ENCODE data around the gene RASA3. TPM values are rescaled to one million over a fixed set of nuclear protein-coding genes. Genes with fewer than 3 reads are reported as not detected.

The RASA3 gene
- total RNA-seq, 3 donors from 2014 or later (not counting 1 experiment from before 2014, with no cell fraction given): 252 to 277 (median 274) TPM

- Mint-ChIP-seq H3K4me1 (peaks cover 0 to 14% of the 10 kb centered on the region in 2 donors), H3K27me3 (ENCODE audit: low read depth in 2 of 2) (peaks cover 0 to 3% of the 10 kb centered on the region in 2 donors), H3K4me3 (no peak overlapping the region), H3K27ac (no peak overlapping the region), H3K9me3 (no peaks in the 10 kb centered on the region), H3K36me3 (no peaks in the 10 kb centered on the region)
- DNase-seq (no peak), ATAC-seq (no peak)
- H3K4me3 ChIP-seq (ENCODE audit: low read length): no peak overlapping the region
- intact Hi-C loops (cut with micrococcal nuclease): no loop called here
- H3K9me3 ChIP-seq (ENCODE audit: control insufficient read depth, insufficient read depth, low read length): no peaks in the 10 kb centered on the region
- no peaks in the 10 kb centered on the region for H3K4me1 ChIP-seq (ENCODE audit: control insufficient read depth, insufficient read depth, low read length)
- WGBS (ENCODE audit: insufficient coverage): 91% methylated on average over 11 of the region's 11 CpGs
- peaks cover 2% of the 10 kb centered on the region for H3K27me3 ChIP-seq (ENCODE audit: control insufficient read depth, insufficient read depth, low read length)
- no peaks in the 10 kb centered on the region for H3K36me3 ChIP-seq (ENCODE audit: control insufficient read depth, insufficient read depth, low read length)
- TF ChIP-seq, protein P1, sequence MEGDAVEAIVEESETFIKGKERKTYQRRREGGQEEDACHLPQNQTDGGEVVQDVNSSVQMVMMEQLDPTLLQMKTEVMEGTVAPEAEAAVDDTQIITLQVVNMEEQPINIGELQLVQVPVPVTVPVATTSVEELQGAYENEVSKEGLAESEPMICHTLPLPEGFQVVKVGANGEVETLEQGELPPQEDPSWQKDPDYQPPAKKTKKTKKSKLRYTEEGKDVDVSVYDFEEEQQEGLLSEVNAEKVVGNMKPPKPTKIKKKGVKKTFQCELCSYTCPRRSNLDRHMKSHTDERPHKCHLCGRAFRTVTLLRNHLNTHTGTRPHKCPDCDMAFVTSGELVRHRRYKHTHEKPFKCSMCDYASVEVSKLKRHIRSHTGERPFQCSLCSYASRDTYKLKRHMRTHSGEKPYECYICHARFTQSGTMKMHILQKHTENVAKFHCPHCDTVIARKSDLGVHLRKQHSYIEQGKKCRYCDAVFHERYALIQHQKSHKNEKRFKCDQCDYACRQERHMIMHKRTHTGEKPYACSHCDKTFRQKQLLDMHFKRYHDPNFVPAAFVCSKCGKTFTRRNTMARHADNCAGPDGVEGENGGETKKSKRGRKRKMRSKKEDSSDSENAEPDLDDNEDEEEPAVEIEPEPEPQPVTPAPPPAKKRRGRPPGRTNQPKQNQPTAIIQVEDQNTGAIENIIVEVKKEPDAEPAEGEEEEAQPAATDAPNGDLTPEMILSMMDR (IDR thresholded peaks at IDR 0.05): no peak
- H3K27ac ChIP-seq (ENCODE audit: low read length): no peak overlapping the region
These were observed 193.7 kb downstream of the RASA3 start for GRCh38 chr13:113938716-113939115.

GRCh38 chr13:113938246-113938645 lies 194.2 kb downstream of the RASA3 start:
- Mint-ChIP-seq H3K4me1 (peaks cover 0 to 14% of the 10 kb centered on the region in 2 donors), H3K4me3 (no peak overlapping the region), H3K27me3 (ENCODE audit: low read depth in 2 of 2) (peaks cover 0 to 3% of the 10 kb centered on the region in 2 donors), H3K9me3 (no peaks in the 10 kb centered on the region), H3K36me3 (no peaks in the 10 kb centered on the region), H3K27ac (no peak overlapping the region)
- H3K4me1 ChIP-seq (ENCODE audit: control insufficient read depth, insufficient read depth, low read length): no peaks in the 10 kb centered on the region
- 88% methylated on average over 7 of the region's 7 CpGs for WGBS (ENCODE audit: insufficient coverage)
- H3K27me3 ChIP-seq (ENCODE audit: control insufficient read depth, insufficient read depth, low read length): peaks cover 2% of the 10 kb centered on the region
- H3K9me3 ChIP-seq (ENCODE audit: control insufficient read depth, insufficient read depth, low read length): no peaks in the 10 kb centered on the region
- DNase-seq (no peak), ATAC-seq (no peak)
- no peaks in the 10 kb centered on the region for H3K36me3 ChIP-seq (ENCODE audit: control insufficient read depth, insufficient read depth, low read length)
- TF ChIP-seq, protein P1 (IDR thresholded peaks at IDR 0.05): no peak
- no peak overlapping the region for H3K27ac ChIP-seq (ENCODE audit: low read length)
- no peak overlapping the region for H3K4me3 ChIP-seq (ENCODE audit: low read length)
- intact Hi-C loops (cut with micrococcal nuclease): no loop called here

DNA sequence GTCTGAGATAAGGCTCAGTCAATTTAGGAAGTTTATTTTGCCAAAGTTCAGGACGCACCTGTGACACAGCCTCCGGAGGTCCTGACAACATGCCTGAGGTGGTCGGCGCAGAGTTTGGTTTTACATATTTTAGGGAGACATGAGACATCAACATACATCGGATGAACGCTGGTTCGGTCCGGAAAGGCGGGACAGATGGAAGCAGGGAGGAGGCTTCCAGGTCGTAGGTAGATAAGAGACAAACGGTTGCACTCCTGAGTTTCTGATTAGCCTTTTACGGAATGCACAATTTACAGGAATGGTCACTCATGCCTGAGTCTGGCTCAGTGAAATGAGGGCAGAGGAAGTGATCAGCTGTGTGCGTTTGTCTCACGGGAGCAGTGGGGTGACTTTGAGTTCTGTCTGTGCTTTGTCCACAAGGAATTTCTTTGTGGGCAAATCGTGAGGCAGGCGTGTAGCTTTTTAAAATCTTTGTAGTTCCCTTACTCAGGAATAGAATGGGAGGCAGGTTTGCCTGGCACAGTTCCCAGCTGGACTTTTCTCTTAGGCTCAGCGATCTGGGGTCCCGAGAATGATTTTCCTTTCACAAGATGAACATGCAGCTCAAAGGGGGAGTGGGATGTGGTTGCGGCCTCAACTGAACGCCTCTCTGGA lies 194.8 kb downstream of the RASA3 start:
- Mint-ChIP-seq H3K4me3 (no peak overlapping the region), H3K36me3 (no peaks in the 10 kb centered on the region), H3K27ac (no peak overlapping the region), H3K27me3 (ENCODE audit: low read depth in 2 of 2) (peaks cover 0 to 3% of the 10 kb centered on the region in 2 donors), H3K9me3 (no peaks in the 10 kb centered on the region), H3K4me1 (peaks cover 0 to 14% of the 10 kb centered on the region in 2 donors)
- Histone ChIP-seq H3K9me3 (ENCODE audit: control insufficient read depth, insufficient read depth, low read length) (no peaks in the 10 kb centered on the region), H3K4me1 (ENCODE audit: control insufficient read depth, insufficient read depth, low read length) (no peaks in the 10 kb centered on the region), H3K36me3 (ENCODE audit: control insufficient read depth, insufficient read depth, low read length) (no peaks in the 10 kb centered on the region), H3K27me3 (ENCODE audit: control insufficient read depth, insufficient read depth, low read length) (peaks cover 2% of the 10 kb centered on the region), H3K4me3 (ENCODE audit: low read length) (no peak overlapping the region), H3K27ac (ENCODE audit: low read length) (no peak overlapping the region)
- intact Hi-C loops (cut with micrococcal nuclease): no loop called here
- ATAC-seq: no peak
- TF ChIP-seq, protein P1 (IDR thresholded peaks at IDR 0.05): no peak
- WGBS (ENCODE audit: insufficient coverage): 89% methylated on average over 20 of the region's 20 CpGs
- no peak for DNase-seq

DNA sequence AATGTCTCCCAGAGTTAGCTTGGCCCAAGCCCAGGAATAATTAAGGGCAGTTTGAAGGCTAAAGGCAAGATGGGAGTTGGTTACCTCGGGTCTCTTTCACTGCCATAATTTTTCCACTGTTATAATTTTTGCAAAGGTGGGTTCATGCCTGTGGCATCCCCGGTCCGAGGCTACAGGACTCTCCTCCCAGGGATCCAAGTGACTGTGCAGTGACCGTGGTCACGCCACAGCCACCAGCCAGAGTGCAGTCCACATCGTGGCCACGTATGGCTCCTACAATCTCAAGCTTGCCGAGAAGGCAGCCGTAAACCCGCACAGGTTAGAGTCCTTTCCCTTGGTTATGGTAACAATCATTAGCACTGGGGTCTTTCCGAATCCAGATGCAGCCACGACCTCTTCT lies 195.3 kb downstream of the RASA3 start:
- Mint-ChIP-seq H3K4me3 (no peak overlapping the region), H3K9me3 (no peaks in the 10 kb centered on the region), H3K27ac (no peak overlapping the region), H3K36me3 (no peaks in the 10 kb centered on the region), H3K4me1 (peaks cover 0 to 18% of the 10 kb centered on the region in 2 donors), H3K27me3 (ENCODE audit: low read depth in 2 of 2) (peaks cover 0 to 3% of the 10 kb centered on the region in 2 donors)
- DNase-seq (no peak), ATAC-seq (no peak)
- Histone ChIP-seq H3K4me3 (ENCODE audit: low read length) (no peak overlapping the region), H3K4me1 (ENCODE audit: control insufficient read depth, insufficient read depth, low read length) (no peaks in the 10 kb centered on the region), H3K9me3 (ENCODE audit: control insufficient read depth, insufficient read depth, low read length) (no peaks in the 10 kb centered on the region), H3K27me3 (ENCODE audit: control insufficient read depth, insufficient read depth, low read length) (peaks cover 2% of the 10 kb centered on the region), H3K36me3 (ENCODE audit: control insufficient read depth, insufficient read depth, low read length) (no peaks in the 10 kb centered on the region), H3K27ac (ENCODE audit: low read length) (no peak overlapping the region)
- TF ChIP-seq, protein P1 (IDR thresholded peaks at IDR 0.05): no peak
- WGBS (ENCODE audit: insufficient coverage): 89% methylated on average over 12 of the region's 12 CpGs
- intact Hi-C loops (cut with micrococcal nuclease): no loop called here

Data from natural killer cell (primary cell).